ENCODE measurements around the gene SLC39A11. TPM values are rescaled to one million over a fixed set of nuclear protein-coding genes. Genes with fewer than 3 reads are reported as not detected.

Gene SLC39A11
- total and polyA plus RNA-seq, 2 experiments from 2014 or later = 11.7 to 16.4 TPM

DNA sequence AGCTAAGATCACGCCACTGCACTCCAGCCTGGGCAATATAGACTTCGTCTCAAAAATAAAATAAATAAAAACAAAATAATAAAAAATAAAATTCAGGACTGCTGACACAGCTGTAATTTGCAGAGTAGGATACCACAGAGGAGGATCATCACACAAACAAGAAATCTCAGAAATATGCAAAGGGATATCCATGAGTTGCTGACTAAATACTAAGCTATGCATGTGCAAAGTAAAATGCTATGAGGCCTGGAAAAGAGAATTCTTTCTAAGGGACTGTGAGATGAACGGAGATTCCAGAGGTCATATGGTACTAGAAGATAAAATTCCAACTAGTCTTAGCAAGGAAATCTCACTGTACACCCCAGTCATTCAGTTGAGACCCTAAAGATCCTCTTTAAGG lies 74.8 kb downstream of the SLC39A11 start:
- H3F3A ChIP-seq (ENCODE audit: insufficient read depth) = peaks cover 11% of the 10 kb centered on the region
- DNase-seq = peak; percentile 82
- no peaks in the 10 kb centered on the region for H4K20me1 ChIP-seq (ENCODE audit: insufficient read depth)
- H3K9me2 ChIP-seq (ENCODE audit: insufficient read depth) = no peaks in the 10 kb centered on the region
- peak overlapping the region; percentile 10; the same call in 1 of the 2 replicates for H3K27ac ChIP-seq
- no peaks in the 10 kb centered on the region for H3K79me2 ChIP-seq (ENCODE audit: insufficient read depth)
- no peak overlapping the region for H3K4me2 ChIP-seq (ENCODE audit: unreplicated experiment)
- in situ Hi-C loops (cut with MboI) = no loop called here
- H3K36me3 ChIP-seq (ENCODE audit: low read depth) = no peaks in the 10 kb centered on the region
- H2AFZ ChIP-seq = no peak overlapping the region
- no peak overlapping the region for H3K4me3 ChIP-seq
- no peak overlapping the region for H3K9ac ChIP-seq
- H3K9me3 ChIP-seq (ENCODE audit: low read depth) = peaks cover 5% of the 10 kb centered on the region
- peaks cover 7% of the 10 kb centered on the region for H3K4me1 ChIP-seq (ENCODE audit: insufficient read depth)
- WGBS, 2 experiments (ENCODE audit: low coverage in 1 of 2, low lambda C conversion rate in 2 of 2, missing lambda C conversion rate in 2 of 2) = 42 to 48% methylated on average over 3 of the region's 3 CpGs
- no peaks in the 10 kb centered on the region for H3K27me3 ChIP-seq (replicated peaks; ENCODE audit: insufficient read depth)
- TF ChIP-seq EZH2phosphoT487 (IDR thresholded peaks at IDR 0.05; ENCODE audit: insufficient read depth, low read depth) (no peak), EZH2 (IDR thresholded peaks at IDR 0.05; ENCODE audit: insufficient read depth, poor library complexity, severe bottlenecking) (no peak)

DNA sequence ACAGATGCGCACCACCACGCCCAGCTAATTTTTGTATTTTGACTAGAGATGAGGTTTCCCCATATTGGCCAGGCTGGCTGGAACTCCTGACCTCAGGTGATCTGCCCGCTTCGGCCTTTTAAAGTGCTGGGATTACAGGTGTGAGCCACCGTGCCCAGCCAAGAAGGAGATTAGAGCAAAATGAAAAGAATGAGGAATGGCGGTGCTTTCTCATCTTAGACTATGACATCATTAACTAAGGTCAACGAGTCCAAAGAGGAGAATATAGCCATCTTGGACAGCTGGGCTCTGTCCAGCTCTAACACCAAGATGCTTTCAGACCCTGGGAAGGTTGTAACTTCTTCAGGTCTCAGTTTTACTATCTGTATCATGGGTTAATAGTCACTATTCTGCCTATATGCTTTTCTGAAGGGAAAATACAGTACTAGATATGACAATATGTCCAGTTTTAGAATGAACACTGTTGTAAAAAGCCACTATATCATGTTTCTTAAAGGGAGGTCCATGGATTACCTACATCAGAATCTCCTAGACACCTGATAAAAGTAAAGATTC lies 76.7 kb downstream of the SLC39A11 start:
- Histone ChIP-seq H3K27me3 (replicated peaks; ENCODE audit: insufficient read depth) (no peaks in the 10 kb centered on the region), H3K9me3 (ENCODE audit: low read depth) (peaks cover 5% of the 10 kb centered on the region), H3K4me2 (ENCODE audit: unreplicated experiment) (no peak overlapping the region), H3K4me1 (ENCODE audit: insufficient read depth) (peaks cover 7% of the 10 kb centered on the region), H3K27ac (no peak overlapping the region), H3K36me3 (ENCODE audit: low read depth) (no peaks in the 10 kb centered on the region), H3K79me2 (ENCODE audit: insufficient read depth) (no peaks in the 10 kb centered on the region), H3K9ac (no peak overlapping the region), H3K4me3 (no peak overlapping the region), H4K20me1 (ENCODE audit: insufficient read depth) (no peaks in the 10 kb centered on the region), H3F3A (ENCODE audit: insufficient read depth) (peaks cover 11% of the 10 kb centered on the region), H2AFZ (no peak overlapping the region), H3K9me2 (ENCODE audit: insufficient read depth) (no peaks in the 10 kb centered on the region)
- DNase-seq = no peak
- TF ChIP-seq EZH2 (IDR thresholded peaks at IDR 0.05; ENCODE audit: insufficient read depth, poor library complexity, severe bottlenecking) (no peak), EZH2phosphoT487 (IDR thresholded peaks at IDR 0.05; ENCODE audit: insufficient read depth, low read depth) (no peak)
- WGBS, 2 experiments (ENCODE audit: low coverage in 1 of 2, low lambda C conversion rate in 2 of 2, missing lambda C conversion rate in 2 of 2) = 89% methylated on average over 7 of the region's 7 CpGs
- in situ Hi-C loops (cut with MboI) = no loop called here

GRCh38 chr17:73013816-73014663 lies 78.4 kb downstream of the SLC39A11 start:
- Histone ChIP-seq H2AFZ (no peak overlapping the region), H3K79me2 (ENCODE audit: insufficient read depth) (no peaks in the 10 kb centered on the region), H3K9me2 (ENCODE audit: insufficient read depth) (no peaks in the 10 kb centered on the region), H3K27me3 (replicated peaks; ENCODE audit: insufficient read depth) (no peaks in the 10 kb centered on the region), H3K9ac (no peak overlapping the region), H3K36me3 (ENCODE audit: low read depth) (no peaks in the 10 kb centered on the region), H3K27ac (no peak overlapping the region), H3K4me2 (ENCODE audit: unreplicated experiment) (no peak overlapping the region), H4K20me1 (ENCODE audit: insufficient read depth) (no peaks in the 10 kb centered on the region), H3F3A (ENCODE audit: insufficient read depth) (peaks cover 11% of the 10 kb centered on the region), H3K4me1 (ENCODE audit: insufficient read depth) (peaks cover 7% of the 10 kb centered on the region), H3K9me3 (ENCODE audit: low read depth) (peaks cover 2% of the 10 kb centered on the region), H3K4me3 (no peak overlapping the region)
- 88 to 91% methylated on average over 14 of the region's 14 CpGs for WGBS, 2 experiments (ENCODE audit: low coverage in 1 of 2, low lambda C conversion rate in 2 of 2, missing lambda C conversion rate in 2 of 2)
- DNase-seq = peak; percentile 3
- TF ChIP-seq EZH2phosphoT487 (IDR thresholded peaks at IDR 0.05; ENCODE audit: insufficient read depth, low read depth) (no peak), EZH2 (IDR thresholded peaks at IDR 0.05; ENCODE audit: insufficient read depth, poor library complexity, severe bottlenecking) (no peak)
- in situ Hi-C loops (cut with MboI) = no loop called here

- in situ Hi-C loops (cut with MboI) = no loop called here
- peaks cover 6% of the 10 kb centered on the region for H3F3A ChIP-seq (ENCODE audit: insufficient read depth)
- DNase-seq = no peak
- H2AFZ ChIP-seq = no peak overlapping the region
- H3K9ac ChIP-seq = no peak overlapping the region
- WGBS, 2 experiments (ENCODE audit: low coverage in 1 of 2, low lambda C conversion rate in 2 of 2, missing lambda C conversion rate in 2 of 2) = 86 to 87% methylated on average over 8 of the region's 8 CpGs
- H3K4me1 ChIP-seq (ENCODE audit: insufficient read depth) = peaks cover 7% of the 10 kb centered on the region
- H3K79me2 ChIP-seq (ENCODE audit: insufficient read depth) = no peaks in the 10 kb centered on the region
- no peaks in the 10 kb centered on the region for H3K9me2 ChIP-seq (ENCODE audit: insufficient read depth)
- no peak overlapping the region for H3K4me2 ChIP-seq (ENCODE audit: unreplicated experiment)
- no peak for TF ChIP-seq EZH2phosphoT487 (IDR thresholded peaks at IDR 0.05; ENCODE audit: insufficient read depth, low read depth)
- no peak for TF ChIP-seq EZH2 (IDR thresholded peaks at IDR 0.05; ENCODE audit: insufficient read depth, poor library complexity, severe bottlenecking)
- H3K27ac ChIP-seq = no peak overlapping the region
- no peaks in the 10 kb centered on the region for H4K20me1 ChIP-seq (ENCODE audit: insufficient read depth)
- H3K4me3 ChIP-seq = no peak overlapping the region
- no peaks in the 10 kb centered on the region for H3K9me3 ChIP-seq (ENCODE audit: low read depth)
- H3K36me3 ChIP-seq (ENCODE audit: low read depth) = no peaks in the 10 kb centered on the region
- no peaks in the 10 kb centered on the region for H3K27me3 ChIP-seq (replicated peaks; ENCODE audit: insufficient read depth)
These were observed 79.2 kb downstream of the SLC39A11 start for GRCh38 chr17:73013301-73013700.

Data from GM23248 (cell line).